CD8-positive, alpha-beta memory T cell (primary cell): ENCODE measurements around the gene TBX10. TPM values are rescaled to one million over a fixed set of nuclear protein-coding genes. Genes with fewer than 3 reads are reported as not detected.
A peak's percentile ranks its signal among the peaks of the same experiment; 100 is the strongest.

Experiments used
- CTCF ChIA-PET: fragments of 350-600 bp; sonication (Branson Sonifier 250); formaldehyde crosslinking; loops from one replicate; lab custom pipeline; 2021; ENCODE audit warnings: antibody characterized with exemption; lab: Charles Lee
- POLR2A ChIA-PET: fragments of 350-600 bp; sonication (Branson Sonifier 250); formaldehyde crosslinking; loops from one replicate; lab custom pipeline; 2021; ENCODE audit warnings: antibody characterized with exemption; lab: Charles Lee
- DNase-seq, 5 donors: peaks; one replicate each; pipeline versions ENCODE4 v3.0.0 to v3.0.0-alpha.2; 2020 to 2022; ENCODE audit warnings: mixed read lengths in 1 of 5
- H3K27ac ChIP-seq: one replicate; pipeline ENCODE4 v1.7.0; 2013; ENCODE audit warnings: low read depth, mild to moderate bottlenecking, low read length, moderate library complexity
- H3K27me3 ChIP-seq: 2 replicates; pipeline ENCODE4 v1.7.0; 2013; ENCODE audit warnings: low read length, mild to moderate bottlenecking; ENCODE audit not compliant: insufficient read depth, poor library complexity, severe bottlenecking
- H3K36me3 ChIP-seq: 2 replicates; pipeline ENCODE4 v1.7.0; 2013; ENCODE audit warnings: mild to moderate bottlenecking, low read length, moderate library complexity; ENCODE audit not compliant: insufficient read depth
- H3K4me1 ChIP-seq: 2 replicates; pipeline ENCODE4 v1.7.0; 2013; ENCODE audit warnings: mild to moderate bottlenecking, low read length, moderate library complexity; ENCODE audit not compliant: insufficient read depth
- H3K4me3 ChIP-seq: 2 replicates; pipeline ENCODE4 v1.7.0; 2013; ENCODE audit warnings: mild to moderate bottlenecking, low read length
- H3K9me3 ChIP-seq: 2 replicates; pipeline ENCODE4 v1.7.0; 2013; ENCODE audit warnings: mild to moderate bottlenecking, low read length
- H3K27ac Mint-ChIP-seq, 8 donors: one replicate each; pipeline ENCODE4 v1.8.0; 2020 to 2021; ENCODE audit warnings: mixed read lengths in 8 of 8, mild to moderate bottlenecking in 6 of 8, inconsistent platforms in 3 of 8, moderate library complexity in 3 of 8
- H3K27me3 Mint-ChIP-seq, 2 donors: one replicate each; pipeline ENCODE4 v1.8.0; 2020 to 2021; ENCODE audit warnings: mixed read lengths in 2 of 2, mild to moderate bottlenecking in 1 of 2, moderate library complexity in 1 of 2
- H3K36me3 Mint-ChIP-seq, 3 donors: one replicate each; pipeline ENCODE4 v1.8.0; 2020 to 2021; ENCODE audit warnings: mixed read lengths in 3 of 3, inconsistent platforms in 1 of 3, mild to moderate bottlenecking in 1 of 3
- H3K4me1 Mint-ChIP-seq, 3 donors: one replicate each; pipeline ENCODE4 v1.8.0; 2020 to 2021; ENCODE audit warnings: mixed read lengths in 3 of 3, inconsistent platforms in 1 of 3, mild to moderate bottlenecking in 1 of 3
- H3K4me3 Mint-ChIP-seq, 7 donors: one replicate each; pipeline ENCODE4 v1.8.0; 2020 to 2021; ENCODE audit warnings: mixed read lengths in 7 of 7, mild to moderate bottlenecking in 6 of 7, moderate library complexity in 4 of 7, inconsistent platforms in 2 of 7
- H3K9me3 Mint-ChIP-seq, 5 donors: one replicate each; pipeline ENCODE4 v1.8.0; 2020 to 2022; ENCODE audit warnings: mixed read lengths in 5 of 5, mild to moderate bottlenecking in 3 of 5, moderate library complexity in 2 of 5, inconsistent platforms in 1 of 5
- polyA plus RNA-seq: library from polyadenylated mRNA; unstranded; fragments of 300-500 nt; fragmentation: Illumina TruSeq; gene quantifications from one replicate; pipeline ENCODE4 v1.2.3, GENCODE V29; 2021
- total RNA-seq, 2 experiments: library from RNA; stranded (reverse); gene quantifications; one replicate each; pipeline ENCODE4 v1.2.3, GENCODE V29; 2021

The TBX10 gene
- total and polyA plus RNA-seq, 3 experiments from 2014 or later, result not detected

GRCh38 chr11:67586568-67587250, 52.9 kb downstream of the TBX10 start:
- H3K27me3 Mint-ChIP-seq, result peaks cover 0 to 2% of the 10 kb centered on the region in 2 donors
- no peak overlapping the region for H3K27ac ChIP-seq
- POLR2A ChIA-PET, result no interaction called here
- no peaks in the 10 kb centered on the region for H3K9me3 ChIP-seq
- no peaks in the 10 kb centered on the region for H3K27me3 ChIP-seq
- H3K4me3 Mint-ChIP-seq, result peak overlapping the region in 1 of 7 donors; percentile 14
- CTCF ChIA-PET, result interaction anchor here (1.4 kb wide), 1 partner anchor 27 kb away, joined by 4 read pairs; no protein-coding TSS in a partner anchor
- DNase-seq, result no peak
- H3K4me1 Mint-ChIP-seq, result peaks cover 23 to 34% (median 30%) of the 10 kb centered on the region in 3 donors
- no peaks in the 10 kb centered on the region for H3K36me3 ChIP-seq
- no peaks in the 10 kb centered on the region for H3K9me3 Mint-ChIP-seq
- peaks cover 20% of the 10 kb centered on the region for H3K4me1 ChIP-seq
- peaks cover 0 to 11% (median 3%) of the 10 kb centered on the region in 3 donors for H3K36me3 Mint-ChIP-seq
- peak overlapping the region in 7 of 8 donors; percentile 23 to 92 (median 61) for H3K27ac Mint-ChIP-seq
- H3K4me3 ChIP-seq, result no peak overlapping the region

- no peak overlapping the region for H3K27ac ChIP-seq
- H3K4me3 ChIP-seq, result no peak overlapping the region
- peak overlapping the region; percentile 6 to 92 (median 80) for H3K27ac Mint-ChIP-seq
- no peaks in the 10 kb centered on the region for H3K27me3 ChIP-seq
- peaks cover 0 to 4% of the 10 kb centered on the region in 2 donors for H3K27me3 Mint-ChIP-seq
- no peaks in the 10 kb centered on the region for H3K36me3 ChIP-seq
- H3K36me3 Mint-ChIP-seq, result peaks cover 0 to 11% (median 3%) of the 10 kb centered on the region in 3 donors
- H3K9me3 ChIP-seq, result no peaks in the 10 kb centered on the region
- H3K9me3 Mint-ChIP-seq, result no peaks in the 10 kb centered on the region
- CTCF ChIA-PET, result interaction anchor here (1.4 kb wide), 1 partner anchor 28 kb away, joined by 4 read pairs; no protein-coding TSS in a partner anchor
- H3K4me3 Mint-ChIP-seq, result peak overlapping the region in 5 of 7 donors; percentile 14 to 68 (median 42)
- H3K4me1 Mint-ChIP-seq, result peaks cover 23 to 35% (median 30%) of the 10 kb centered on the region in 3 donors
- POLR2A ChIA-PET, result no interaction called here
- DNase-seq, result no peak
- peaks cover 20% of the 10 kb centered on the region for H3K4me1 ChIP-seq
Observed at GRCh38 chr11:67585911-67586310, 53.7 kb downstream of the TBX10 start.

- CTCF ChIA-PET, result interaction anchor here (1.4 kb wide), 1 partner anchor 29 kb away, joined by 4 read pairs; no protein-coding TSS in a partner anchor
- DNase-seq, result peak in 1 of 5 donors; percentile 18
Observed at GRCh38 chr11:67584881-67585873, 54.4 kb downstream of the TBX10 start.

GRCh38 chr11:67584205-67584880, 55.2 kb downstream of the TBX10 start:
- Histone ChIP-seq H3K4me1 (peaks cover 27% of the 10 kb centered on the region), H3K27me3 (no peaks in the 10 kb centered on the region), H3K36me3 (no peaks in the 10 kb centered on the region), H3K27ac (peak overlapping the region; percentile 65), H3K9me3 (no peaks in the 10 kb centered on the region), H3K4me3 (peak overlapping the region; percentile 55)
- DNase-seq, result peak in 2 of 5 donors; percentile 19 to 26
- Mint-ChIP-seq H3K9me3 (no peaks in the 10 kb centered on the region), H3K27me3 (peaks cover 4 to 6% of the 10 kb centered on the region in 2 donors), H3K27ac (peak overlapping the region; percentile 41 to 98 (median 86)), H3K36me3 (peaks cover 0 to 11% (median 3%) of the 10 kb centered on the region in 3 donors), H3K4me3 (peak overlapping the region; percentile 51 to 90 (median 74)), H3K4me1 (peaks cover 25 to 42% (median 38%) of the 10 kb centered on the region in 3 donors)
- CTCF ChIA-PET, result no interaction called here
- POLR2A ChIA-PET, result interaction anchor here (0.6 to 1.0 kb wide), 2 partner anchors 8 to 18 kb away, joined by 3 to 4 read pairs; no protein-coding TSS in a partner anchor

More at GRCh38 chr11:67584881-67585873, 54.4 kb downstream of the TBX10 start:
- no peaks in the 10 kb centered on the region for H3K9me3 Mint-ChIP-seq
- H3K36me3 Mint-ChIP-seq, result peaks cover 0 to 11% (median 3%) of the 10 kb centered on the region in 3 donors
- peaks cover 23 to 35% (median 30%) of the 10 kb centered on the region in 3 donors for H3K4me1 Mint-ChIP-seq
- H3K4me3 ChIP-seq, result no peak overlapping the region
- no peaks in the 10 kb centered on the region for H3K9me3 ChIP-seq
- peaks cover 0 to 4% of the 10 kb centered on the region in 2 donors for H3K27me3 Mint-ChIP-seq
- H3K36me3 ChIP-seq, result no peaks in the 10 kb centered on the region
- H3K27me3 ChIP-seq, result no peaks in the 10 kb centered on the region
- peak overlapping the region; percentile 65 for H3K27ac ChIP-seq
- peak overlapping the region; percentile 41 to 95 (median 84) for H3K27ac Mint-ChIP-seq
- H3K4me1 ChIP-seq, result peaks cover 20% of the 10 kb centered on the region
- H3K4me3 Mint-ChIP-seq, result peak overlapping the region; percentile 51 to 86 (median 74)
- POLR2A ChIA-PET, result no interaction called here

- Histone ChIP-seq H3K4me1 (peaks cover 29% of the 10 kb centered on the region), H3K27me3 (no peaks in the 10 kb centered on the region), H3K36me3 (no peaks in the 10 kb centered on the region), H3K4me3 (peak within 1 kb of the TSS; percentile 55), H3K27ac (peak within 1 kb of the TSS; percentile 65), H3K9me3 (no peaks in the 10 kb centered on the region)
- POLR2A ChIA-PET, result interaction anchor here (0.6 to 1.0 kb wide), 2 partner anchors 8 to 19 kb away, joined by 3 to 4 read pairs; no protein-coding TSS in a partner anchor
- Mint-ChIP-seq H3K9me3 (no peaks in the 10 kb centered on the region), H3K27me3 (peaks cover 4 to 10% of the 10 kb centered on the region in 2 donors), H3K4me1 (peaks cover 28 to 47% (median 41%) of the 10 kb centered on the region in 3 donors), H3K27ac (peak within 1 kb of the TSS; percentile 41 to 98 (median 93)), H3K36me3 (peaks cover 0 to 11% (median 3%) of the 10 kb centered on the region in 3 donors), H3K4me3 (peak within 1 kb of the TSS; percentile 86 to 95 (median 90))
- peak; percentile 70 to 87 (median 74) for DNase-seq
- CTCF ChIA-PET, result interaction anchor here (1.0 to 1.5 kb wide), 4 partner anchors 14 to 32 kb away, joined by 3 to 6 read pairs (median 4); no protein-coding TSS in a partner anchor
Observed at GRCh38 chr11:67583247-67584204, 56.0 kb downstream of the TBX10 start, which contains the start of gene GSTP1. TSS of gene GSTP1 (plus strand) at chr11:67583812. CDS start at chr11:67583844, 32 bp downstream.

- Mint-ChIP-seq H3K4me3 (peak overlapping the region in 5 of 7 donors; percentile 70 to 90 (median 89)), H3K27ac (peak overlapping the region in 4 of 8 donors; percentile 19 to 86 (median 30))
- CTCF ChIA-PET, result interaction anchor here (1.5 kb wide), 1 partner anchor 26 kb away, joined by 6 read pairs; no protein-coding TSS in a partner anchor
Observed at GRCh38 chr11:67582011-67582410, 57.6 kb downstream of the TBX10 start.

More at GRCh38 chr11:67582011-67582410, 57.6 kb downstream of the TBX10 start:
- Mint-ChIP-seq H3K36me3 (peaks cover 0 to 6% (median 3%) of the 10 kb centered on the region in 3 donors), H3K9me3 (no peaks in the 10 kb centered on the region), H3K27me3 (peaks cover 12 to 13% of the 10 kb centered on the region in 2 donors), H3K4me1 (peaks cover 28 to 47% (median 41%) of the 10 kb centered on the region in 3 donors)
- POLR2A ChIA-PET, result interaction anchor here (0.6 kb wide), 1 partner anchor 21 kb away, joined by 5 read pairs; no protein-coding TSS in a partner anchor
- no peak for DNase-seq
- no peak overlapping the region for H3K27ac ChIP-seq
- peaks cover 29% of the 10 kb centered on the region for H3K4me1 ChIP-seq
- no peak overlapping the region for H3K4me3 ChIP-seq
- H3K27me3 ChIP-seq, result no peaks in the 10 kb centered on the region
- no peaks in the 10 kb centered on the region for H3K36me3 ChIP-seq
- no peaks in the 10 kb centered on the region for H3K9me3 ChIP-seq
